GM18873 (cell line): ENCODE results near the gene MICAL3.
"Not testable (repeated sequence)": the region's sequence is repeated elsewhere in the genome, so short reads cannot be mapped to it uniquely, and the experiment has no call there.

Experiments used
- ATAC-seq: cut with Tn5 transposase; IDR thresholded peaks from one replicate; pipeline ENCODE4 v1.9.1; 2021; ENCODE audit warnings: mild to moderate bottlenecking, moderate library complexity, moderate number of reproducible peaks; ENCODE audit not compliant: unreplicated experiment, low FRiP score

The MICAL3 gene

GRCh38 chr22:17773606-17774205, 250.7 kb downstream of the MICAL3 start:
- no peak for ATAC-seq

DNA sequence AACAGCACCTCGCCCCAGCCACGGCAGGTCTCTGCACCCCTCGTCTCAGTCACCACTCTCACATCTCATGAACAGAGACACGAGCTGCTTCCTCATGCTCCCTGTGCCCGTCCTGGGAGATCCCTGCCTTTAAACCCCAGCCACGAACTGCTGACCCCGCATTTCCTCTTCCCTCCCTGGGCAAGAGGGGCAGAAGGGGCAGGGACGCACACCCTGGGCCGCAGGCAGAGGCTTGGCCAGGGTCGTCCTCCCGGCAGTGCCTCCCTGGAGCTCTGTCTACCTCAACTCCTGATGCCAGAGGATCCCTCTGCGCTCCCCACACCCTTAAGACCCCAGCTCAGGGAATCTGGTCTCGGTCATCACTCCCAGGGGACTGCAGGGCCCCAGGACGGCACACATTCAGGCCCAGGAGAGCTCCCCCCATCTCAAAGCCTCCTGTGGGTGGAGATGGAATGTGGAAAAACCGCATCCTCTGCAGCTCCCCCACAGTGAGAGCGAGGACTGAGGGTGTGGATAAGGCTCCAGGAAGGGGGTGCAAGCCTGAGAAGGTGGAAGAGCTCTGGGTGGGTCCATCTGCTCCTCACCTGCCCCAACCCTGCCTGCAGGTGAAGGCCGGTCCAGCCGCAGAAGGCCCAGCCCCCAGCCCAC, 251.3 kb downstream of the MICAL3 start:
- no peak for ATAC-seq

DNA sequence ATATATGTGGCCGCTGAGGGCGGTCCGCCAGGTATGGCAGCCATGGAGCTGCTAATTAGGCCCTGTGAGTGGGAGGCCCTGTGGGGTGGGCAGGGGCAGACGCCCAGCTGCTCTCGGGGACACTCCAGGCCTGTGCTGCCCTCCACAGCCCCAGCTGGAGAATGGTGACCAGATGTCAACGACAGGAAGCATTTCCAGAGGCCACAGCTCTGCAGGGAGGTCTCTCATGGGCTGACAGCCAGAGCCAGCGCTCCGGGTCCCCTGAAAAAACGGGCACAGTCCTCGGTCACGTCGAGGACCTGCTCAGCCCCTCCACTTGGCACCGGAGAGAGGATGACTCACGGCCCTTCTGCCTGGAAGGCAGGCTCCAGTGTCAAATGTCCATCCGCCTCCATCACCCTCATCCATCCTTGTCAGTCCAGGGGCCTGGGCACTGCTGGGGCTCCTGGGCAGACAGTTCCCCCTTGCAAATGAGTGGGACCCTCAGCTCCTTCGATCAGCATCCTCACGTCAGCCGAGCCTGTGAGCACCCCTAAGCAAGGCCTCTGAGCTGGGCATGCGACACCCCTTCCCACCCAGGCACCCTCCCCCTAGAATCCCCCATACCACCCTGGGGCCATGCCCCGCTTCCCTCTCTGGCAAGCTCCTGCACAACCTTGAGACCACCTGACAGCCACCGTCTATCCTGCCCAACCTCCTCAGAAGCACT, 252.0 kb downstream of the MICAL3 start:
- no peak for ATAC-seq

- no peak for ATAC-seq
Measured at GRCh38 chr22:17770180-17771077, 253.9 kb downstream of the MICAL3 start.

GRCh38 chr22:17769716-17770082, 254.7 kb downstream of the MICAL3 start:
- no peak for ATAC-seq

DNA sequence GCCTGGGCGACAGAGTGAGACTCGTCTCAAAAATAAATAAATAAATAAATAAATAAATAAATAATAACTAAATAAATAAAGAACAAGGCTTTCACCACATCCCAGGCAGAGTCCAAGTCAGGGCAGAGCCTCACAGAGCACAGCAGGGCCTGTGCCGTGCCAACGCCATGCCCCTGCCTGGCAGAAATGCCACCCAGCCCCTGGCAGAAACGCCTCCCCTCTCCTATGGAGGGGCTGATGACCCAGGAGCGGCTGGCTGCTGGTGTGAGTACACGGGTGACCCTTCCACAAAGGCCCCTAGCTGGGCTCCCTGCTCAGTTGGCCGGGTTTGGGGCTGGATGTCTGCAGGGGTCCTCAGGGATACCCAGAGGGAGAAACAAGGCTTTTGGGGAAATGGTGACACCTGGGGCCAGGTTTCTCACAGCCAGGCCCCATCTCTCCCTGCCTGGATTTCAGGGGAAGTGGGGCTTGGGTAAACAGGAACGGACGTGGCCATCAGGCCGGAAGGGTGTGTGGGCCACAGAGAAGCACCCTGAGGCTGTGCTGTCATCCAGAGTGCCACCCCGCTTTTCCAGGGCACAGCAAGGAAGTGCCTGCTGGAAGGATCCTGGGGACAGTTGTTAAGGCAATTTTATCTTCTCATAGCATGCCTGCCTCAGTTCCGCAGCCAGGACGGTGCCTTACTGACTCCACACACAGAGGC, 255.2 kb downstream of the MICAL3 start:
- no peak for ATAC-seq

GRCh38 chr22:17767233-17768065, 256.9 kb downstream of the MICAL3 start:
- ATAC-seq = peak; percentile 65

GRCh38 chr22:17764852-17765251, 259.5 kb downstream of the MICAL3 start:
- ATAC-seq = not testable (repeated sequence)

- no peak for ATAC-seq
Measured at GRCh38 chr22:17764036-17764435, 260.3 kb downstream of the MICAL3 start.

DNA sequence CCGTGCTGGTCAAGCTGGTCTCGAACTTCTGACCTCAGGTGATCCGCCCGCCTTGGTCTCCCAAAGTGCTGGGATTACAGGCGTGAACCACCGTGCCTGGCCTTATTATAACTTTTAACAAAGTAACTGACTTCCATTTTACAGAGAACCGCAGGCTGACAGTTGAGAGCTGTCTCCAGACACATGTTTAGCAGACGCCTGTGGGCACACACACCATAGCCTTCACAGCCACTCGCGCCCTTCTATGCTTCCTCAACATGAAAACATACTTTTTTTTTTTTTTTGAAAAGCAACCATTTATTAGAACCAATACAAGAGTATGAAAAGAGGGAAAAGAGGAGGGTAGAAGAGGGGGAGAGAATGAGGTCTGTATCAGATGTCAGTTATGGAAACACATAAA, 260.9 kb downstream of the MICAL3 start:
- not testable (repeated sequence) for ATAC-seq

DNA sequence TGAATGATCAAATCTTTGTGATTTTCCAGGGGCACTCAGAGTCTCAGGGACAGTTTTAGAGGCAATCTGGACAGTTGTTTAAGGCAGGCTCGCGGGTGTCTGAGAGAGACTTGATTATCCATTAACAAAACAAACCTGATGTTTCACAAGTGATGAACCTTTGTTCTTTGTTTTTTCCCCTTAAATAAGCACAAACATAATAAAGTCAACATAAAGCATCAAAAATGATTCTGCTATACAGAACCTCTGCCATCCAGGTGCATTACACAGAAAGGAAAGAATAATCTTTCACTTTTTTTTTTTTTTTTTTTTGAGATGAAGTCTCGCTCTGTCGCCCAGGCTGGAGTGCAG, 263.2 kb downstream of the MICAL3 start:
- ATAC-seq = no peak

GRCh38 chr22:17754233-17754925, 270.0 kb downstream of the MICAL3 start:
- no peak for ATAC-seq

DNA sequence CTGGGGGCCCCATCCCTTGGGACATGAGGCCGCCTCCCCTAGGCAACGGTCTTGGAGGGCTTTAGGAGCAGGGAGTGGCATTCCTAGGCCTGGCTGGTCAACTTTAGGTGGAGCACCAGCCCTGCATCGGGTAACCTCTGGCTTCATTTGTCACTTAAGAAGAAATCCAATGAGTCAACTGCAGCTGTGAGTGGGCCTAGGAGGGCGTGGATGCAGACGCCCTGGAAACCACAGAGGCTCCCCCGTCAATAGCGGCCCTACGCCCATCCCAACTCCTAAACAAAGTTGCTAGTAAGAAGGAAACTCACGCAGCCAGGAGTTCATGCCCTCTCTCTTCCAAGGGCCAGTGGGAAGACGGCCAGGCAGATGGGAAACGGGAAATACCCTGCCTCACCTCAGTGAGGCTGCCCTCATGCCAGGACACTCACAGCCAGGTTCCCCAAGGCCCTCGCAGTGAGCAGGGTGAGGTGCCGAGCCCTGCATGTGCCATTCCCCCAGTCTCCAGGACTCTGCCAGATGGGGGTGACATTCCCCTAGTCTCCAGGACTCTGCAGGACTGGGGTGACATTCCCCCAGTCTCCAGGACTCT, 270.9 kb downstream of the MICAL3 start:
- no peak for ATAC-seq

GRCh38 chr22:17751596-17751995, 272.8 kb downstream of the MICAL3 start:
- no peak for ATAC-seq

DNA sequence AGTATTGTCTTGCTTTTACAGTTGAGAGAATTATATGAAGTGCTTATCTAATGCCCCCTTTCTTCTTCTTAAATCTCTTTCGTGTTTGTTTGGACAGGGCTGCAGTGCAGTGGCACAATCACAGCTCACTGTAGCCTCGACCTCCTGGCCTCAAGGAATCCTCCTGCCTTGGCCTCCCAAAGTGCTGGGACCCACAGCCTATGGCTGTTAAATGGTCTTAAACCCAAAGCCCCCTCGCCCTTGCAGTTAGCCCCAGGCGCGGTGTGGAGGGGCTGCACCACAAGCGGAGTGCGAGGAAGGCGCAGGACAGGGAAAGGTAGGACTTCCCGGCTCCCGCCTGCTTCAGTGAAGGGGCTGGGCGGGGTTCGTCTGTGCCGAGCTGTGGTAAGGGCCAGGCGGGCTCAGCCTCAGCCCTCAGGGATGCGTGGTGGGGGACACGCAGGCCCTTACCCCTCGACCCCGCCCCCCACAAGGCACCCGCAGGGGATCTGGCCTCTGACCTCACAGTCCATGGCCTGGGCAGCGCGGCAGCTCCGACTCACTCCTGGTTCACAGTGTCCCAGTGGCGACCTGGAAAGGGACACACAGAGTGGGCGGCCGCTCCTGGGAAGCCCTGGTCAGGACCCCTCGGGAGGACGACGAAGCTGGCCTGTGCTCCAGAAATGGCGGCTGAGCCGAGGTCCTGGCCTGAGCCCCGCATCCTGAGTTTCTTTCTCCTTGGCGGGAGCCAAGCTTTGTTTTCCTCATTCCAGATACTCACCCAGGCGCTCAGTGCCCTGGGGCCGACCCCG, 274.6 kb downstream of the MICAL3 start:
- no peak for ATAC-seq

GRCh38 chr22:17748555-17749353, 275.6 kb downstream of the MICAL3 start:
- no peak for ATAC-seq

- ATAC-seq = no peak
Measured at GRCh38 chr22:17746916-17747315, 277.4 kb downstream of the MICAL3 start.
